GF-D8 (cell line): ENCODE measurements around the gene WWOX.

Source experiments
- DNase-seq: peaks from one replicate; lab custom pipeline; 2025; lab: John Stamatoyannopoulos, UW

Gene WWOX

GRCh38 chr16:78655331-78656113 is 556.1 kb downstream of the WWOX start:
- DNase-seq: no peak

- no peak for DNase-seq
Measured at GRCh38 chr16:78656887-78657286, 557.4 kb downstream of the WWOX start.

- DNase-seq: no peak
Measured at GRCh38 chr16:78659216-78659615, 559.8 kb downstream of the WWOX start.

- DNase-seq: no peak
Measured at GRCh38 chr16:78659668-78660217, 560.3 kb downstream of the WWOX start.

GRCh38 chr16:78660795-78661194 is 561.3 kb downstream of the WWOX start:
- no peak for DNase-seq

GRCh38 chr16:78663690-78664089 is 564.2 kb downstream of the WWOX start:
- DNase-seq: no peak

GRCh38 chr16:78664811-78665772 is 565.6 kb downstream of the WWOX start:
- no peak for DNase-seq

GRCh38 chr16:78666318-78666717 is 566.9 kb downstream of the WWOX start:
- no peak for DNase-seq

- no peak for DNase-seq
Measured at GRCh38 chr16:78667675-78668074, 568.2 kb downstream of the WWOX start.

GRCh38 chr16:78668393-78668792 is 568.9 kb downstream of the WWOX start:
- DNase-seq: no peak

GRCh38 chr16:78669994-78670393 is 570.5 kb downstream of the WWOX start:
- no peak for DNase-seq

- no peak for DNase-seq
Measured at GRCh38 chr16:78672779-78673556, 573.5 kb downstream of the WWOX start.

- no peak for DNase-seq
Measured at GRCh38 chr16:78673884-78674283, 574.4 kb downstream of the WWOX start.

GRCh38 chr16:78675312-78675711 is 575.9 kb downstream of the WWOX start:
- DNase-seq: no peak

- DNase-seq: no peak
Measured at GRCh38 chr16:78675951-78676792, 576.7 kb downstream of the WWOX start.

- no peak for DNase-seq
Measured at GRCh38 chr16:78677181-78677731, 577.8 kb downstream of the WWOX start.

GRCh38 chr16:78679546-78679945 is 580.1 kb downstream of the WWOX start:
- no peak for DNase-seq

GRCh38 chr16:78681743-78682142 is 582.3 kb downstream of the WWOX start:
- DNase-seq: no peak

- DNase-seq: no peak
Measured at GRCh38 chr16:78684030-78684611, 584.7 kb downstream of the WWOX start.

GRCh38 chr16:78684655-78685375 is 585.4 kb downstream of the WWOX start:
- DNase-seq: no peak
